ENCODE results near the gene WHAMM. TPM values are rescaled to one million over a fixed set of nuclear protein-coding genes. Genes with fewer than 3 reads are reported as not detected.
"Not testable (repeated sequence)": the region's sequence is repeated elsewhere in the genome, so short reads cannot be mapped to it uniquely, and the experiment has no call there.

WHAMM gene, protein sequence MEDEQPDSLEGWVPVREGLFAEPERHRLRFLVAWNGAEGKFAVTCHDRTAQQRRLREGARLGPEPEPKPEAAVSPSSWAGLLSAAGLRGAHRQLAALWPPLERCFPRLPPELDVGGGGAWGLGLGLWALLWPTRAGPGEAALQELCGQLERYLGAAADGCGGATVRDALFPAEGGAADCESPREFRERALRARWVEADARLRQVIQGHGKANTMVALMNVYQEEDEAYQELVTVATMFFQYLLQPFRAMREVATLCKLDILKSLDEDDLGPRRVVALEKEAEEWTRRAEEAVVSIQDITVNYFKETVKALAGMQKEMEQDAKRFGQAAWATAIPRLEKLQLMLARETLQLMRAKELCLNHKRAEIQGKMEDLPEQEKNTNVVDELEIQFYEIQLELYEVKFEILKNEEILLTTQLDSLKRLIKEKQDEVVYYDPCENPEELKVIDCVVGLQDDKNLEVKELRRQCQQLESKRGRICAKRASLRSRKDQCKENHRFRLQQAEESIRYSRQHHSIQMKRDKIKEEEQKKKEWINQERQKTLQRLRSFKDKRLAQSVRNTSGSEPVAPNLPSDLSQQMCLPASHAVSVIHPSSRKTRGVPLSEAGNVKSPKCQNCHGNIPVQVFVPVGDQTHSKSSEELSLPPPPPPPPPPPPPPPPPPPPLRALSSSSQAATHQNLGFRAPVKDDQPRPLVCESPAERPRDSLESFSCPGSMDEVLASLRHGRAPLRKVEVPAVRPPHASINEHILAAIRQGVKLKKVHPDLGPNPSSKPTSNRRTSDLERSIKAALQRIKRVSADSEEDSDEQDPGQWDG
- total RNA-seq (2014; rRNA removed; shearing (Covaris generic); ENCODE audit: low replicate concordance) = 5.4 and 7.0 TPM in 2 replicates

DNA sequence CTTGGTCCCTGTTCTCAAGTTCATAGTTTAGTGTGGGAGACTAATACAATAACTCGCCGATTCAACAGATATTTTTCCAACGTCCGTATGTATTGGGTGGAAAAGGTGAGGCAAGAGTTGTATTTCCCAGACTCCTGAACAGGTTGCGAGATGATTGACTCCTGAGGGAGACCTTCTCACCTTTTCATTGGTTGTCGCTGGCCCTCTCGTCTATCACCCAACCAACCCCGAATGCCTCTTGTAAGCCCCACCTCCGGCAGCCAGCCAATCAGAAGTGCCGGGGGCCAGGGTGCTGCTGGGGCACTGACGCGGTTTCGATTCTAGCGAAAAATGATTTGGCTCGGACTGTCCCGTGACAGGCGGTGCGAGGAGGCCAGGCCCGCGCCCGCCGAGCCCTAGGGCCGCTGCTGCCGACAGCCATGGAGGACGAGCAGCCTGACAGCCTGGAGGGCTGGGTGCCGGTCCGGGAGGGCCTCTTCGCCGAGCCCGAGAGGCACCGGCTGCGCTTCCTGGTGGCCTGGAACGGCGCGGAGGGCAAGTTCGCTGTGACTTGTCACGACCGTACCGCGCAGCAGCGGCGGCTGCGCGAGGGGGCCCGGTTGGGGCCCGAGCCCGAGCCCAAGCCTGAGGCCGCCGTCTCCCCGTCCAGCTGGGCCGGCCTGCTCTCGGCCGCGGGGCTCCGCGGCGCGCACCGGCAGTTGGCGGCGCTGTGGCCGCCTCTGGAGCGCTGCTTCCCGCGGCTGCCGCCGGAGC lies at the start of gene WHAMM:
Gene WHAMM (plus strand): TSS at position 321 of the 753 bp plus-strand sequence. CDS start 99 bp downstream, at position 420.
- in situ Hi-C loops (cut with HindIII; ENCODE audit: low pct_unique_long_range_greater_than_20kb, low sequenced_read_pairs) = loop anchor here (10.0 kb wide), 1 partner anchor 55 kb away; no protein-coding TSS in a partner anchor
- peak; percentile 98 for DNase-seq (ENCODE audit: low read depth)

DNA sequence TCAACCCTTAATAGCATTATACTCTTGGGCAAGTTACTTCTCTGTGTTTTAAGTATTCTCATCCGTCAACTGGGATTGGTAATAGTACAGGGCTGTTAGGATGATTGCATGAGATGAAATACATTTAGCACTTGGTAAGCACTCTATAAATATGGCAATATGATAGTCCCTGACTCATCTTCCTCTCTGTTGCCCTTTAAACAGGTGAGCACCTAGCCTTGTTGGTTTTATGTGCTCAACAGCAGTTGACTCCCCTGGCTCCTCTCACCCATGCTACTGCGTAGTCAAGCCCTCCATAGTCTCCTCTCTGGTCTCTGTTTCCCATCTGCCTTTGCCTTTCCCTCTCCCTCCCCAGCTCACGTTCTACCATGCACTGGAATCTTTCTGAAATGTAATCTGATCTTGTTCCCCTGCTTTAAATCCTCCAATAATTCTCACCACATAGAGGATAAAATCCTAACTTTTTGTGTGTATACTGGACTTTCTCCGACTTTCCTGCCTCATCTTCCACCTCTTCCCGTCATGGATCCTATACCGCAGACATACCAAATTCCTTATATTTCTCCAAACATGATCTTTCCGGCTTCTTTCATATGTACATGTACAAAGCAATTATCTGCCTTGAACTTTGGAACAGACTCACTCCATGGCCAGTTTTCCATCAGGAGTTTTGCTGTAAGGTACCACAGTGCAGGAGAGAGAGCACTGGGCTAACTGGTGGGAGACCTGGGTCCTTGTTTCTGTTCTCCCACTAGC lies 45.9 kb upstream of the WHAMM start:
- DNase-seq (ENCODE audit: low read depth) = no peak
- in situ Hi-C loops (cut with HindIII; ENCODE audit: low pct_unique_long_range_greater_than_20kb, low sequenced_read_pairs) = no loop called here

DNA sequence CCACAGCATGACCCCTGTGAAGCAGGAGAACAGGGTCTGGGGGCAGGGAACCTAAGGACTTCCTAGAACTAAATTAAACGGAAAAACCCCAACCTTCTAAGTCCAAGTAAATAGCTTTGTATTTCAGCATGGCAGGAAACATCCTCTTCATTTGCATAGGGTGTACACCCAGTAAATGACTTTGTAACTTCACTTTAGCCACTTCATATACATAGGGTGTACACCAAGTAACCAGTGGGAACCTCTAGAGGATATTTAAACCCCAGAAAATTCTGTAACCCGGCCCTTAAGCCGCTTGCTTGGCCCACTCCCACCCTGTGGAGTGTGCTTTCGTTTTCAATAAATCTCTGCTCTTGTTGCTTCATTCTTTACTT lies 45.3 kb upstream of the WHAMM start:
- in situ Hi-C loops (cut with HindIII; ENCODE audit: low pct_unique_long_range_greater_than_20kb, low sequenced_read_pairs) = no loop called here
- DNase-seq (ENCODE audit: low read depth) = no peak

DNA sequence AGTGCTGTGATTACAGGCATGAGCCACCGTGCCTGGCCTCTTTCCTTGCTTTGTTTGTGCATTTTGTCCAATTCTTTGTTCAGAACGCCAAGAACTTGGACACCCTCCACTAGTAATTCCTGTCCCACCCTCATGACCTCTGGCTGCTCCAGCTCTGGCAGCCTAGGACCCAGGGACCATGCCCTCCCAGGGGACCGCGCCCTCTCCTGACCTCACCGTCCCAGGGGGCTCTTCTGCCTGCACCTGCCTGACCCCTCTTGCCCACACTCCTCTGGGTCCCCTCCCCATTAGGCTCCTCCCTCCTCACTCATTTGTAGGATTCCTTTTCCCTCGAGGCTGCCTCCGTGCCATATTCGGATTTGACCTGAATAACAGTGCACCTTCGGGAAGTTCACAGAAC lies 44.7 kb upstream of the WHAMM start:
- no peak for DNase-seq (ENCODE audit: low read depth)
- in situ Hi-C loops (cut with HindIII; ENCODE audit: low pct_unique_long_range_greater_than_20kb, low sequenced_read_pairs) = no loop called here

DNA sequence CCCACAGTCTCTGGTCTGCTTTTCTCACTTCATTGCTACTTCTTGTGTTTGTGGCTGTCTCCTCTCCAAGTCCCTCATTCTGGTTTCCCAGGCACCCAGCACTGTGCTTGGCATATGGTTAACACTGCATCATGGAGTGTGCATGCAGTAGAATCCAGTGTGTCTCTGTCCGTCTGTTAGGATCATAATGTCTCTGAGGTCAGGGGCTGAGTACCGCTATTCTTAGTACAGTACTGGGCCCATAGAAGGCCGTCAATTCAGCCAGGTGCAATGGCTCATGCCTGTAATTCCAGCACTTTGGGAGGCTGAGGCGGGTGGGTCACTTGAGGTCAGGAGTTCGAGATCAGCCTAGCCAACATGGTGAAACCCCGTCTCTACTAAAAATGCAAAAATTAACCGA lies 43.2 kb upstream of the WHAMM start:
- DNase-seq (ENCODE audit: low read depth); in situ Hi-C loops (cut with HindIII; ENCODE audit: low pct_unique_long_range_greater_than_20kb, low sequenced_read_pairs): not testable (repeated sequence)

DNA sequence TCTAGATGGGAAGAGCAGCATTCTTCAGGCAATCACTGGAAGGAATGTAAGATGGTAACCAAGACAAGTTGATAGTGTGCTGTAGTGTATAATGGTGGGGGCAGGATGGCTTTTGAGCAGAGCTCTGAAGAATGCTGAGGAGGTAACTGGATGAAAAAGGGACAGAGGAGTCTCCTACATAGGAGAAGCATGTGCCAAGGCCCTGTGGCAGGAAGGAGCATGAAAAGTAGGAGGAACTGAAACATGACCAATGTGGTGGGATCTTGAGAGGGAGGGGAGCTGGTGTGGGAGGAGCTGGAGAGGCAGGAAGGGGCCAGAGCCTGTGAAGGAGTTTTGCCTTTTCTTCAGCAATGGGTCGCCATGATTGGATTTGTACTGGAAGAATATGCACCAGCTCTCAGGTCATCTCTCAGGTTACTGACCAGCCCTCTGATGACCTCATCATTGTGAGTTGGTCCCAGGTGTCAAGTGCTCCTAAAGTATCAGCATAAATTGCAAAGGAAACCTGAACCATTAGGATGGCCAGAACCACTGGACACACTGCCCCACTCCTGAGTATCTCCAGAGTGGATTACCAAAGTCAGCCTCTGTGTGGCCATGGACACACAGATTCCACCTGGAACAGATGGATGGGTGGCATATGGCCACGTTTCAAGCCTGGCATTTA lies 42.1 kb upstream of the WHAMM start:
- DNase-seq (ENCODE audit: low read depth) = no peak
- in situ Hi-C loops (cut with HindIII; ENCODE audit: low pct_unique_long_range_greater_than_20kb, low sequenced_read_pairs) = no loop called here

DNA sequence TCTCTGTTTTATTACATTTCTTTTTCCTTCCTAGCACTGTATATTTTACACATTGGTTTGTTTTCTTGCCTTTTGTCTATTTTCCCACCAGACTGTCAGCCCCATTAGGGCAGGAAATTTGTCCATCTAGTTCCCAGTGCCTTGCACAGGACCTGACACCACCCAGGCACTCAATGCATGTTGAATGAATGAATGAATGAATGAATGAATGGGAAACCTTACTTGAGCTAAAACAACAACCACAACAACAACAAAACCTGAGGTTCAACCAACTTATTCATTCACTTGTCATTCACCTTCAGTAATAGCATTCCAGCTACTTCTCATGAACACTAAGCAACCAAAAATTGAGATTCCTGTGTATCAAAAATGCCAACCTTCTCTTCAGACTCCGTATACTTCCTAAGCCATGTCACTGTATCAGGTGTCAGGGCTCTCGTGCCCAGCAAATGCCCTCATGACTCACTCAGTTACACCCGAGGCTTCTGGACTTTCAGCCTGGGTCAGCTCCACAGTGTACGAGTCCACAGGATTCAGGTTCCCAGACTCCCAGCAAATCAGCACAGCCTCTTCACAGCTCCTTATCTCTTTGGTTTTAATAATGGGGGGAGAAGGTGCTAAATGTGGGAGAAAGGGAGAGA lies 40.9 kb upstream of the WHAMM start:
- in situ Hi-C loops (cut with HindIII; ENCODE audit: low pct_unique_long_range_greater_than_20kb, low sequenced_read_pairs) = no loop called here
- DNase-seq (ENCODE audit: low read depth) = peak; percentile 18

DNA sequence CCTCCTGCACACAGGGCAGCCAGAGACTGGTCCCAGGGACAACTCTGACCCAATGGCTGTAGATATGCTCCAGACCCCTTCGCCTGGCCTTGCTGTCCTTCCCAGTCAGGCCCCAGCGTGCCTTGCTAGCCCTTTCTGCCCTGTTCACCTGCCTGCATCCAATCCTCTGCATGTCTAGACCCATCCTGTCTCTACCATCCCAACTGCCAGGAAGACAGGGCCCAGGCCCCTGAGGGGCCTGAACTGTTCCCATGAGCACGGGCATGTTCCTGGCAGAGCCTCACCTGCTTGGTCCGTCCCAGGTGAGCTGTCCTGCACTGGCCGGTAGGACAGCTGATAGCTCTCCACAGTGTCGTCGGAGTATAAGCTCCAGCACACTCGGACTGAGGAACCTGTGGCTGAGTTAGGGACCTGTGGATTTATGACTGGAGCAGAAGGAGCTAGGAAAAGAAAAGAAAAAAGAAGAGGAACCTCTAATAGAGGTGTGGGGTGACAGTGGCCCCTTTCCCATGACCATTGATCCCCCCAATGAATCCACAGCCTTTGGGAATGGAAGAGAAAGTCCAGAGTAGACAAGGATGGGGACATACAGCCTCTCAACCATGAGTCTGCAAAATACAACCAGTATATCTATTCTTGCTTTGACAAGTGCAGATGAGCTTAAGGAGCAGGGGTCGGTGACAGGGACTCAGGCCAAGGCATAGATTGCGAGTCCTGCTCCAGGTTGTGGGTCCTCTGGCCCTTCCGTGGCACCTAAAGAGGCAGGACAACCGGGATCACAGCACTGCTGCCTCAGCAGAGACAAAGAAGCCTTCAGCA lies 37.4 kb upstream of the WHAMM start:
- no peak for DNase-seq (ENCODE audit: low read depth)
- in situ Hi-C loops (cut with HindIII; ENCODE audit: low pct_unique_long_range_greater_than_20kb, low sequenced_read_pairs) = no loop called here

DNA sequence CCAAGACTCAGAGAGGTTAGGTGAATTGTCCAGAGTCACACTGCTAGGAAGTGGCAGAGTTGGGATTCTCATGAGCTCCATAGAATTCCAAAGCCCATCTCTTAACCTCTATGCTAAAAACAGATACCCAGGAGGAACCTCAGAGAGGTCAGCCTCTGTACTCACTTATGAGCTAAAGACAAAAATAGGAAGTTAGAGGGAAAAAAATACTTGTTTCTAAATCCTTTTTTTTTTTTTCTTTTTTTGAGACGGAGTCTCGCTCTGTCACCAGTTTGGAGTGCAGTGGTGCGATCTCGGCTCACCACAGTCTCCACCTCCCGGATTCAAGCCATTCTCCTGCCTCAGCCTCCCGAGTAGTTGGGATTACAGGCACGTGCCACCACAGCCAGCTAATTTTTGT lies 34.9 kb upstream of the WHAMM start:
- DNase-seq (ENCODE audit: low read depth) = no peak
- in situ Hi-C loops (cut with HindIII; ENCODE audit: low pct_unique_long_range_greater_than_20kb, low sequenced_read_pairs) = no loop called here

DNA sequence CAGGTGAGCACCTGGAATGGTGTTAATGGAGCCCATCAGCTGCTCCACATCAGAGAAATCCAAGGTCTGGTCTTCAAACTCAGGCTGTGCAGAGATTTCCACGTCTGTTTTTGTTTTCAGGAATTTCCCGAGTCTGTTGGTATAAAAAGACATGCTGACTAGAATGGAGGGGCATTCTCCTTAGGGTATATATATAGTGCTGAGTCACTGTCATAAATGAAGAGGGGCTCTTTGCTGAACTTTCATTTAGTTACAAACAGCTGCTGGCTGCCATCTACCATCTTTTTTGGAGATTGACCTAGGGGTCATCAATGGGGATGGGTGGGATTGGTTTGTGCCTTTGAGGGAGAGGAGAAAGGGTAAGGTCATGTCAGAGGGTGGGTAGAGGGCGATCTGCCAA lies 30.7 kb upstream of the WHAMM start:
- DNase-seq (ENCODE audit: low read depth) = no peak
- in situ Hi-C loops (cut with HindIII; ENCODE audit: low pct_unique_long_range_greater_than_20kb, low sequenced_read_pairs) = no loop called here

DNA sequence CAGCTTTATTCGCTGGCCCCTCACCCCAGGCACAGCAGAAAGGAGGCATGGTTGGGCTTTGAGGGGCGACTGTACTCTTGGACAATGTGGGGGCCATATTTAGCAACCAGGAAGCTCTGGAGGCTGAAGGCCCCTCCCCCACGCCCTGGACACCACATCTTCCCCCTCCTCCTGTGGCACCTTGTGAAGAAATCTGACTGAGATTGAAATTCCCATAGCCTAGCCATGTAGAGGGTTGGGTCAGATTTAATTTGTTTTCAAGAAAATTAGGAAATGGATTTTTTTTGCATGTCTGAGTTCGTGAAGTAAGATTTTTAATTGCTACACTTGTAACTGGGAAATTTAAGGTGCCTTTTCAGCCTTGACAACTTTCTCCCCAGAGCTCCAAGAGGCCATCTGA lies 28.1 kb upstream of the WHAMM start:
- in situ Hi-C loops (cut with HindIII; ENCODE audit: low pct_unique_long_range_greater_than_20kb, low sequenced_read_pairs) = no loop called here
- DNase-seq (ENCODE audit: low read depth) = no peak

DNA sequence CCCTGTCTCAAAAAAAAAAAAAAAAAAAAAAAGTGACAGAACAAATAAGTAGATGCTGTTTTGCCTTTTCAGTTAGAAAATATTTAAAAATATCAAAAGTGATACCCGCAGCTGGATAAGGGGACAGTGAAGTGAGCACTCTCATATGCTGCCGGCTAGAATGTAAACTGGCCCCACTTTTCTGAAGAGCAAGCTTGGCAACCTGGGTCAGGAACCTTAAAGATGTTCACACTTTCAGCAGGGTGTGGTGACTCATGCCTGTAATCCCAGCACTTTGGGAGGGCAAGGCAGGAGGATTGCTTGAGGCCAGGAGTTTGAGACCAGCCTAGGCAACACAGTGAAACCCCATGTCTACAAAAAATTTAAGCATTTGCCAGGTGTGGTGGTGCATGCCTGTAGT lies 20.9 kb upstream of the WHAMM start:
- in situ Hi-C loops (cut with HindIII; ENCODE audit: low pct_unique_long_range_greater_than_20kb, low sequenced_read_pairs) = no loop called here
- no peak for DNase-seq (ENCODE audit: low read depth)

DNA sequence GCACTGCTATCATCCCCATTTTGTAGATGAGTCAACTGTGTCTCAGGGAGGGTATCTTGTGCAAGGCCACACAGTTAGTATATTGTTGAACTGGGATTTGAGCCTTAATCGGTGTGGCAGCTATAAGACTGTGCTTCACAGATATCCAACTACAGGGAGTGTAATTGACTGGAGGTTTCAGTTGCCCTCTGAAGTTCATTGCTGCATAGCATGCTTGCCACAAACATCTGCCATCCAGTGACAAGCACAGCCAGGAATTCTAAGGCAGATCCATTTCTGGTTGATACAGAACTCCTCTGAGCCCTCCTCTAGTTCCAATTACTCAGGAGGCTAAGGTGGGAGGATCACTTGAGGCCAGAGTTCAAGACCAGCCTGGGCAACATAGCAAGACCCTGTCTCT lies 19.9 kb upstream of the WHAMM start:
- DNase-seq (ENCODE audit: low read depth) = no peak
- in situ Hi-C loops (cut with HindIII; ENCODE audit: low pct_unique_long_range_greater_than_20kb, low sequenced_read_pairs) = no loop called here

DNA sequence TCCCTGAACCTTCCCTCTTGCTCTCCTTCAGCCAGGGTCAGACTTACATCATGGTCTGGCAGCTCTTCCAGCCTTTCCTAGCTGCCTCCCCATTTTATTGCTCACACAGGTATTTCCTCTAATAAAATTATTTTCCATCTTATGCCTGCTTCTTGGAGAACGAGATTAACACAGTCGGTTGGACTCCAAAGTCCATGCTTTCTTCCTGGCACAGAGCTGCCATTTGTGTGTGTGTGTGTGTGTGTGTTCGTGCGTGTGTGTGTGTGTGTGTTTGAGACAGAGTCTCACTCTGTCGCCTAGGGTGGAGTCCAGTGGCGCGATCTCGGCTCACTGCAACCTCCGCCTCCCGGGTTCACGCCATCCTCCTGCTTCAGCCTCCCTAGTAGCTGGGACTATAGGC lies 19.1 kb upstream of the WHAMM start:
- in situ Hi-C loops (cut with HindIII; ENCODE audit: low pct_unique_long_range_greater_than_20kb, low sequenced_read_pairs) = no loop called here

DNA sequence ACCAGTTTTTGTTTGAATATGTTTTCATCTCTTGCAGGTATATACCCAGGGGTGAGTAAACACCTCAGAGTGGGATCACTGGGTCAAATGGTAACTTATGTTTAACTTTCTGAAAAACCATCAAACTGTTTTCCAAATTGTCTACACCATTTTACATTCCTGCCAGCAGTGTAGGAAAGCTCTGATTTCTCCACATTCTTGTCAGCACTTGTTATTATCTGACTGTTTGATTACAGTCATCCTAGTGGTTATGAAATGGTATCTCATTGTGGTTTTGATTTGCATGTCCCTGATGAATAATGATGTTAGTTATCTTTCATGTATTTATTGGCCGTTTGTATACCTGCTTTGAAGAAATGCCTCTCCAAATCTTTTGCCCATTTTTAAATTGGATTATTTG lies 17.4 kb upstream of the WHAMM start:
- in situ Hi-C loops (cut with HindIII; ENCODE audit: low pct_unique_long_range_greater_than_20kb, low sequenced_read_pairs) = no loop called here
- DNase-seq (ENCODE audit: low read depth) = no peak

More for the DNA sequence above, 19.1 kb upstream of the WHAMM start:
- DNase-seq (ENCODE audit: low read depth) = no peak

DNA sequence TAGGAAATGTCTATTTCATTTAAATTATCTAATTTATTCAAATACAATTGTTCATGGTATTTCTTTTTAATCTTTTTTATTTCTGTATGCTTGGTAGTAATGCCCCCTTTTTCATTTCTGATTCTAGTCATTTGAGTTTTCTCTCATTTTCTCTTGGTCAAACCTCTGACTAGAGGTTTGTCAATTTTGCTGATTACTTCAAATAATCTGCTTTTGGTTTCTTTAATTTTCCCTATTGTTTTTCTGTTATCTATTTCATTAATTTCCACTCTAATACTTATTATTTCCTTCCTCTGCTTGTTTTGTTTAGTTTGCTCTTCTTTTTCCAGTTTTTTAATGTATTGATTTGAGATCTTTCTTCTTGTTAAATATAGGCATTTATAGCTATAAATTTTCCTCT lies 15.7 kb upstream of the WHAMM start:
- in situ Hi-C loops (cut with HindIII; ENCODE audit: low pct_unique_long_range_greater_than_20kb, low sequenced_read_pairs) = no loop called here
- DNase-seq (ENCODE audit: low read depth) = no peak

All from Caki2 (cell line).